PFSK-1 (cell line): ENCODE results near the gene BTG1.

Experiments used
- FOXP2 ChIP-seq: optimal IDR thresholded peaks from 2 replicates; pipeline ENCODE3; 2011; ENCODE audit warnings: borderline replicate concordance, control low read depth, inconsistent platforms; ENCODE audit not compliant: insufficient read depth; ENCODE audit errors: extremely low read length, extremely low read depth
- POLR2AphosphoS5 ChIP-seq: IDR thresholded peaks from 2 replicates; pipeline ENCODE4 v1.6.1; 2012; ENCODE audit warnings: low read depth, mild to moderate bottlenecking, control low read depth, low read length, moderate library complexity
- SIN3A ChIP-seq: IDR thresholded peaks from 2 replicates; pipeline ENCODE4 v1.6.1; 2012; ENCODE audit warnings: mild to moderate bottlenecking, low read length, moderate library complexity, borderline replicate concordance; ENCODE audit not compliant: insufficient read depth
- TAF1 ChIP-seq: IDR thresholded peaks from 2 replicates; pipeline ENCODE4 v1.6.1; 2012; ENCODE audit warnings: low read length, control low read depth, borderline replicate concordance; ENCODE audit not compliant: insufficient read depth
- TF ChIP-seq, protein P1 (sequence below), 2 experiments: IDR thresholded peaks; 2 replicates each; pipeline versions ENCODE4 v1.6.1 to v1.8.0; 2011 to 2012; ENCODE audit warnings: low read depth in 2 of 2, low read length in 2 of 2, control low read depth in 1 of 2, inconsistent platforms in 1 of 2, mild to moderate bottlenecking in 1 of 2, moderate library complexity in 1 of 2; ENCODE audit not compliant: insufficient read depth in 1 of 2

The BTG1 gene

DNA sequence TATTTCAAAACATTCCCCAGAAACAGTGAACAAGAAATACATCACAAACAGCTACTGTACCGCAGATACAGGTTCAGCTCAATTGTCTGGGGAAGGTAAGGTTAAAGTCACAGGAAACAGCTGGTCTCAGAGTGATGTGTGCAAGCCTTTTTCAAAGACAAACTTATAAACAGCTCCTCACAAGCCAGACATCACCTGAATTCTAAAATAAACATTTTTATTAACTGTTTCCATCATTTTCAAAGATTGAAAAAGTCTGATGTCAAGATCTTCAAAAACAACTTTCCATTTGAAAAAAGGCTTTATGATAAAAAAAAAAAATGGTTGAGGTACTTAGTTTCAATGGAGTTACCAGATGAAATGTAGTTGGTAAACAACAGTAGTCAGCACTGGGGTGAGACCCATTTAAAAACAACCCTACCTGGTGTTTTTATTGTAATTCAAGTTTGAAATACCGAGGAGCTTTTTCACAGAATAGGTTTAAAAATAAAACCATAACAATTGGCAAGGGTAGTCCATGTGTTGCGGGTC lies 4.0 kb downstream of the BTG1 start:
- TF ChIP-seq TAF1 = no peak
- peak; percentile 88; the same call in 1 of the 2 replicates for TF ChIP-seq SIN3A

DNA sequence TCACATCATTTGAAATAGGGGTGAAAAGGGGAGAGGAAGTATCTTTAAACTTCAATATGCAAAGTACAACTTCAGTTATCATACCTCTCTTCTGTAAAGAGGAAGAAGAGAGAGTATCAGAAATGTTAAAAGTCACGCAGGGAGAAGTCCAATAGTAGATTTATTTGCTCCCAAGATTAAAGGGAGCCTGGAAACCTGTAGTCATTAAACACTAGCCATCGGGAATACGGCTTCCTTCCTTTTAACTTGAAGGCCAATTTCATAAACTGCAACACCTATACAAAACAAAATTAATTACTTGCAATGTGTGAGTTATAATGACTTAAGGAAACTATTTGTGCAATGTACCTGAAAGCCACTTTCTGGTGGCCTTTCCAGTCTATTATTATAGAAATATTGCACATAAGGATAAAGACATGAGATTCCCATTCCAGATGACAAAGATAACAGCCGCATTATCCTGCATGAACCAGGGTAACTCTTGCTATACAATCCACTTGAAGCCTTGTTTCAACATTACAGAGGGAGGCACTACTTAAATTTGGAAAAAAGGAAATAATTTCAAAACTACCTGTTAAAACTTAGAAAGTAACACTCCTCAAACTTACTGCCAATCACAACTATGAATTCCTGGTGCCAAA lies 4.6 kb downstream of the BTG1 start:
- TF ChIP-seq TAF1 = no peak
- no peak for TF ChIP-seq SIN3A
- TF ChIP-seq FOXP2 = no peak
- TF ChIP-seq, protein P1, sequence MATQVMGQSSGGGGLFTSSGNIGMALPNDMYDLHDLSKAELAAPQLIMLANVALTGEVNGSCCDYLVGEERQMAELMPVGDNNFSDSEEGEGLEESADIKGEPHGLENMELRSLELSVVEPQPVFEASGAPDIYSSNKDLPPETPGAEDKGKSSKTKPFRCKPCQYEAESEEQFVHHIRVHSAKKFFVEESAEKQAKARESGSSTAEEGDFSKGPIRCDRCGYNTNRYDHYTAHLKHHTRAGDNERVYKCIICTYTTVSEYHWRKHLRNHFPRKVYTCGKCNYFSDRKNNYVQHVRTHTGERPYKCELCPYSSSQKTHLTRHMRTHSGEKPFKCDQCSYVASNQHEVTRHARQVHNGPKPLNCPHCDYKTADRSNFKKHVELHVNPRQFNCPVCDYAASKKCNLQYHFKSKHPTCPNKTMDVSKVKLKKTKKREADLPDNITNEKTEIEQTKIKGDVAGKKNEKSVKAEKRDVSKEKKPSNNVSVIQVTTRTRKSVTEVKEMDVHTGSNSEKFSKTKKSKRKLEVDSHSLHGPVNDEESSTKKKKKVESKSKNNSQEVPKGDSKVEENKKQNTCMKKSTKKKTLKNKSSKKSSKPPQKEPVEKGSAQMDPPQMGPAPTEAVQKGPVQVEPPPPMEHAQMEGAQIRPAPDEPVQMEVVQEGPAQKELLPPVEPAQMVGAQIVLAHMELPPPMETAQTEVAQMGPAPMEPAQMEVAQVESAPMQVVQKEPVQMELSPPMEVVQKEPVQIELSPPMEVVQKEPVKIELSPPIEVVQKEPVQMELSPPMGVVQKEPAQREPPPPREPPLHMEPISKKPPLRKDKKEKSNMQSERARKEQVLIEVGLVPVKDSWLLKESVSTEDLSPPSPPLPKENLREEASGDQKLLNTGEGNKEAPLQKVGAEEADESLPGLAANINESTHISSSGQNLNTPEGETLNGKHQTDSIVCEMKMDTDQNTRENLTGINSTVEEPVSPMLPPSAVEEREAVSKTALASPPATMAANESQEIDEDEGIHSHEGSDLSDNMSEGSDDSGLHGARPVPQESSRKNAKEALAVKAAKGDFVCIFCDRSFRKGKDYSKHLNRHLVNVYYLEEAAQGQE (IDR thresholded peaks at IDR 0.05; ENCODE audit: insufficient read depth in 1 of 2, low read depth in 2 of 2, low read length in 2 of 2) = no peak
- no peak; the same call in 1 of the 2 replicates for TF ChIP-seq POLR2AphosphoS5

DNA sequence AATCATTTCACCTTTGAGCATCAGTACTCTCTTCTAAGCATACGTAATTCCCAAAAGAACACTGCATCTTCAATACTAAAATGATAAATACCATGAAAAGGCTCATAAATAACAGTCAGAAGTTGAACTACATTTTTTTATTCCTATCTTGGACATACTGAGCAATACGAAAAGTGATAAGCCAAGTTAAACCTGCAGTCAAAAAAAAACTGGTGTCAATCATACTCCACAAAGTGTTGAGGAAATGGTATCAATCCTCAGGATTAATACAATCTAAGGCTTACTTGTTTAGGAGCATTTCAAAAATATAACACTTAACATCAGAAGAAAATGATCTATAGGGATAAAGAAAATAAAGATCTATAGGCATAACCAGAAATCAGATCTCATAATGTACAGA lies 5.5 kb downstream of the BTG1 start:
- no peak for TF ChIP-seq TAF1
- TF ChIP-seq, protein P1 (IDR thresholded peaks at IDR 0.05; ENCODE audit: insufficient read depth in 1 of 2, low read depth in 2 of 2, low read length in 2 of 2) = no peak
- no peak for TF ChIP-seq FOXP2
- no peak for TF ChIP-seq POLR2AphosphoS5
- TF ChIP-seq SIN3A = no peak

DNA sequence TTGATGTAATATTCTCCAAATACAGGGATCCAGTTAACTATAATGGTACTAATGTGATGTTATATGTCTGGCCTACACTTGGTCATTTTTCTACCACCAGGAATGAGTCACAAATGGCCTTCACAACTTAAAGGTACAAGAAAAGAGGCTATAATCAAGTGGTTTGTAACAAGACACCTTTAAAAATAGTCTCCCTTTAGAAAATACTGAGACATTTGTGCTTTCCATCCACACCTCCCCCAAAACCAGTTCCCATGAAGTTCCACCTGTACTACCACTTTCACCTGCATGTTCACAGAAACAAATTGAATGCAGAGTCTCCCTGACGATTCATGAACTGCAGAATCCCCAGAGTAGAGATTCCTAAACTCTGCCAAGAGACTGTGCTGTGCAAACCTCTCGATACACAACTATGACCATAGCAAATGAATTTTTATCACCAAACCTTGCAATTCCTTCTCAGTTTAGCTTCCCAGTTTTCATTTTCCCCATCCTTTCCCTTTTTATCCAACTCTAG lies 6.0 kb downstream of the BTG1 start:
- TF ChIP-seq SIN3A = no peak

DNA sequence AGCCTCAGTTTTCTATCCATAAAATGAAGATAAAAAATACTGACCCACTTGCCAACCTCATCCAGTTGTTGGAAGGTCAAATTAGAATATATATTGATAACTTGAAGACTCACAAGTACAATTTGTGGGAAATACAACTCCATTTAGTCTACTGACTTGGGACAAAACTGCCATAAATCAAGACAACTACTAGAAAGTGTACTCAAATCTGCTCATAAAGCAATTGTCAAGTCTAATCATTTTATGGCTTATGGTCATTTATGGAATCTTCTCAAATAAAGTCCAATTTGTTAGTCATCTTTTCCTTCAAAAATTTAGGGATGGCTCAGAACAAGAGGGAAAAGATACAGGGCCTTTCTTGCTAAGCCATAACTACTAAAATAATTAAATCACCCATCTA lies 7.0 kb downstream of the BTG1 start:
- TF ChIP-seq FOXP2 = no peak
- TF ChIP-seq SIN3A = no peak
- TF ChIP-seq POLR2AphosphoS5 = no peak
- TF ChIP-seq, protein P1 (IDR thresholded peaks at IDR 0.05; ENCODE audit: insufficient read depth in 1 of 2, low read depth in 2 of 2, low read length in 2 of 2) = no peak

DNA sequence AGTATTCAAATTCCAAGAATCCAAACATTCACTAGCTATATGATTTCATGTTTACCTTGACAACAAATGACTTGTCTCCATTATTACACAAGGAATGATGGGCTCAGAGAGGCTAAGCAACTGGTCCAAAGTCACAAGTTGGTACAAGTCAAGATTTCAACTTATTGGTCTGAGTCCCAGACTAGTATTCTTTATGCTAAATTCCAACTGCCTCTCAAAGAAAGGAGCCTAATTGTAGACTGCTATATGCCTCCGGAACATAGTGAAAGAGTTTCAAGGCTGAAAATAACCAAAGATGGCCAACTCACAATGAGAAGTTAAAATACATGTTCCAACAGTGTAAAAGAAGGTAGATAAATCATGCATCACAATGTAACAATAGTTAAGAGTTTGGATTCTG lies 7.5 kb downstream of the BTG1 start:
- TF ChIP-seq POLR2AphosphoS5 = no peak
- TF ChIP-seq SIN3A = no peak
- TF ChIP-seq, protein P1 (IDR thresholded peaks at IDR 0.05; ENCODE audit: insufficient read depth in 1 of 2, low read depth in 2 of 2, low read length in 2 of 2) = no peak
- no peak for TF ChIP-seq FOXP2
- TF ChIP-seq TAF1 = no peak
